ENCODE data around the gene RASGRF2.

The RASGRF2 gene

GRCh38 chr5:81182396-81183390, 222.5 kb downstream of the RASGRF2 start:
- no peak overlapping the region for H3K4me3 ChIP-seq (replicated peaks; ENCODE audit: insufficient read depth, low read length)
- no peak overlapping the region for H3K27ac ChIP-seq (replicated peaks)
- no peak for DNase-seq (ENCODE audit: low read depth in 1 of 2, low spot score in 1 of 2)
- no peaks in the 10 kb centered on the region for H3K27me3 ChIP-seq (ENCODE audit: insufficient read depth, poor library complexity, severe bottlenecking)
- TF ChIP-seq CTCF (IDR thresholded peaks at IDR 0.05; ENCODE audit: insufficient read depth, low read length), result no peak

- TF ChIP-seq GABPA (IDR thresholded peaks at IDR 0.05; ENCODE audit: low read depth) (no peak), SPI1 (IDR thresholded peaks at IDR 0.05; ENCODE audit: borderline replicate concordance, low read depth) (no peak), POLR2AphosphoS5 (IDR thresholded peaks at IDR 0.05; ENCODE audit: low read depth) (no peak), REST (IDR thresholded peaks at IDR 0.05; ENCODE audit: insufficient replicate concordance, low read depth) (no peak), CTCF (IDR thresholded peaks at IDR 0.05; ENCODE audit: insufficient read depth, low read length) (no peak)
- no peak overlapping the region for H3K27ac ChIP-seq (replicated peaks)
Measured at GRCh38 chr5:81183811-81184748, 223.9 kb downstream of the RASGRF2 start.

GRCh38 chr5:81184749-81185110, 224.6 kb downstream of the RASGRF2 start:
- TF ChIP-seq CTCF (IDR thresholded peaks at IDR 0.05; ENCODE audit: insufficient read depth, low read length) (no peak), POLR2AphosphoS5 (IDR thresholded peaks at IDR 0.05; ENCODE audit: low read depth) (no peak), SPI1 (IDR thresholded peaks at IDR 0.05; ENCODE audit: borderline replicate concordance, low read depth) (no peak), REST (IDR thresholded peaks at IDR 0.05; ENCODE audit: insufficient replicate concordance, low read depth) (no peak), GABPA (IDR thresholded peaks at IDR 0.05; ENCODE audit: low read depth) (no peak)
- H3K27ac ChIP-seq (replicated peaks), result no peak overlapping the region
- no peak overlapping the region for H3K4me3 ChIP-seq (replicated peaks; ENCODE audit: insufficient read depth, low read length)
- no peak for DNase-seq (ENCODE audit: low read depth in 1 of 2, low spot score in 1 of 2)
- H3K27me3 ChIP-seq (ENCODE audit: insufficient read depth, poor library complexity, severe bottlenecking), result no peaks in the 10 kb centered on the region

More at GRCh38 chr5:81183811-81184748, 223.9 kb downstream of the RASGRF2 start:
- no peaks in the 10 kb centered on the region for H3K27me3 ChIP-seq (ENCODE audit: insufficient read depth, poor library complexity, severe bottlenecking)
- DNase-seq (ENCODE audit: low read depth in 1 of 2, low spot score in 1 of 2), result no peak
- no peak overlapping the region for H3K4me3 ChIP-seq (replicated peaks; ENCODE audit: insufficient read depth, low read length)
